Karpas-422 (cell line): Measurements from ENCODE around the gene DET1. TPM values are rescaled to one million over a fixed set of nuclear protein-coding genes. Genes with fewer than 3 reads are reported as not detected.
"Not testable (repeated sequence)": the region's sequence is repeated elsewhere in the genome, so short reads cannot be mapped to it uniquely, and the experiment has no call there.

Experiments used
- DNase-seq: peaks from one replicate; pipeline ENCODE4 v3.0.0-alpha.2; 2015
- H2AFZ ChIP-seq: fragments of 200-600 bp; sonication (generic); 2 replicates; pipeline ENCODE4 v1.6.1; 2014; ENCODE audit warnings: antibody characterized with exemption, low read length, mixed read lengths
- H3K27ac ChIP-seq: fragments of 200-600 bp; sonication (generic); 2 replicates; pipeline ENCODE4 v1.5.1; 2014; ENCODE audit warnings: mild to moderate bottlenecking, low read length, moderate library complexity
- H3K27me3 ChIP-seq: fragments of 200-600 bp; sonication (generic); 2 replicates; pipeline ENCODE4 v1.6.1; 2014; ENCODE audit warnings: low read length, mixed read lengths
- H3K36me3 ChIP-seq: fragments of 200-600 bp; sonication (generic); 2 replicates; pipeline ENCODE4 v1.6.1; 2014; ENCODE audit warnings: low read length, mixed read lengths; ENCODE audit not compliant: insufficient read depth
- H3K4me1 ChIP-seq: fragments of 200-600 bp; sonication (generic); 2 replicates; pipeline ENCODE4 v1.6.1; 2014; ENCODE audit warnings: mild to moderate bottlenecking, low read length, mixed read lengths
- H3K4me2 ChIP-seq: fragments of 200-600 bp; sonication (generic); 2 replicates; pipeline ENCODE4 v1.6.1; 2014; ENCODE audit warnings: low read length, low read depth, mild to moderate bottlenecking; ENCODE audit not compliant: poor library complexity, severe bottlenecking
- H3K4me3 ChIP-seq: fragments of 200-600 bp; sonication (generic); 2 replicates; pipeline ENCODE4 v1.5.1; 2014; ENCODE audit warnings: mild to moderate bottlenecking, antibody characterized with exemption, low read length, mixed read lengths
- H3K79me2 ChIP-seq: fragments of 200-600 bp; sonication (generic); 2 replicates; pipeline ENCODE4 v1.6.1; 2014; ENCODE audit warnings: mild to moderate bottlenecking, low read length, mixed read lengths
- H3K9ac ChIP-seq: fragments of 200-600 bp; sonication (generic); 2 replicates; pipeline ENCODE4 v1.6.0; 2014; ENCODE audit warnings: low read length
- H3K9me2 ChIP-seq: fragments of 200-600 bp; sonication (generic), shearing (Covaris generic); replicated peaks from 2 replicates; pipeline ENCODE4 v1.6.0; 2014; ENCODE audit warnings: mild to moderate bottlenecking, low read length, moderate library complexity; ENCODE audit not compliant: insufficient read depth
- H3K9me3 ChIP-seq: fragments of 300-700, 200-600 bp; sonication (generic); 2 replicates; pipeline ENCODE4 v1.6.1; 2014; ENCODE audit warnings: low read length, mixed read lengths
- H4K20me1 ChIP-seq: fragments of 200-600 bp; sonication (generic); 2 replicates; pipeline ENCODE4 v1.6.1; 2014; ENCODE audit warnings: mild to moderate bottlenecking, antibody characterized with exemption, low read length, low read depth; ENCODE audit not compliant: insufficient read depth
- total RNA-seq: library from RNA; depleted of rRNA; stranded (reverse); fragments of >200 nt; shearing (Covaris generic); gene quantifications from 2 replicates; pipeline ENCODE4 v1.2.3, GENCODE V29; 2014; ENCODE audit warnings: low replicate concordance

Gene DET1
- total RNA-seq, 1 experiment from 2014 or later, result 14.4 TPM

- H3K79me2 ChIP-seq, H3K9me2 ChIP-seq, H3K9me3 ChIP-seq, H4K20me1 ChIP-seq, H3K27me3 ChIP-seq, H3K36me3 ChIP-seq, DNase-seq: not testable (repeated sequence)
- 0 out of 2 replicates have a peak overlapping the region, but pooled peaks have one; percentile 30 for H2AFZ ChIP-seq
- peak overlapping the region; percentile 60 for H3K27ac ChIP-seq
- H3K4me1 ChIP-seq, result peaks cover 13% of the 10 kb centered on the region
- H3K4me2 ChIP-seq, result peak overlapping the region; percentile 80
- peak overlapping the region; percentile 79 for H3K9ac ChIP-seq
- H3K4me3 ChIP-seq, result peak overlapping the region; percentile 78
Observed at GRCh38 chr15:88545578-88546247, 768 bp downstream of the DET1 start.

- H3K9me2 ChIP-seq, result no peaks in the 10 kb centered on the region
- H3K4me2 ChIP-seq, result no peak overlapping the region
- no peak overlapping the region for H3K27ac ChIP-seq
- H4K20me1 ChIP-seq, result no peaks in the 10 kb centered on the region
- H3K79me2 ChIP-seq, result peaks cover 7% of the 10 kb centered on the region; the same call in 1 of the 2 replicates
- H3K4me1 ChIP-seq, result peaks cover 13% of the 10 kb centered on the region
- H3K36me3 ChIP-seq, result no peaks in the 10 kb centered on the region
- no peaks in the 10 kb centered on the region for H3K27me3 ChIP-seq
- H3K4me3 ChIP-seq, result no peak overlapping the region
- H3K9me3 ChIP-seq, result no peaks in the 10 kb centered on the region
- no peak overlapping the region for H3K9ac ChIP-seq
- DNase-seq, result no peak
- H2AFZ ChIP-seq, result no peak overlapping the region
Observed at GRCh38 chr15:88543065-88543776, 3.3 kb downstream of the DET1 start.

DNA sequence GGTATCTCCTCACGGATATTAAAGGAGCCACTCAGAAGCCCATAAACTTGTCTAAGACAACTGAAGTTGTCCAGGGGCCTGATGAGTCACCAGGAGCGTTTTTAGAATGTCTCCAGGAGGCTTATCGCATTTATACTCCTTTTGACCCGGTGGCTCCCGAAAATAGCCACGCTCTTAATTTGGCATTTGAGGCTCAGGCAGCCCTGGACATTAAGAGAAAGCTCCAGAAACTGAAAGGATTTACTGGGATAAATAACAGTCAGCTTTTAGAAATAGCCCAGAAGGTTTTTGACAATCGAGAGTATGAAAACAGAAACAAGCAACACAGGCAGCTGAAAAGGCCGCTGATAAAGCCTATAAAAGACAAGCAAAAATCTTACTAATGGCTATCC is 4.1 kb downstream of the DET1 start:
- no peak overlapping the region for H3K4me3 ChIP-seq
- H3K9me3 ChIP-seq, result no peaks in the 10 kb centered on the region
- DNase-seq, result no peak
- H3K4me1 ChIP-seq, result peaks cover 13% of the 10 kb centered on the region
- H3K79me2 ChIP-seq, result peaks cover 7% of the 10 kb centered on the region; the same call in 1 of the 2 replicates
- H3K36me3 ChIP-seq, result no peaks in the 10 kb centered on the region
- no peak overlapping the region for H3K4me2 ChIP-seq
- no peak overlapping the region for H3K27ac ChIP-seq
- H3K9ac ChIP-seq, result no peak overlapping the region
- no peaks in the 10 kb centered on the region for H3K27me3 ChIP-seq
- H4K20me1 ChIP-seq, result no peaks in the 10 kb centered on the region
- H2AFZ ChIP-seq, result no peak overlapping the region
- H3K9me2 ChIP-seq, result no peaks in the 10 kb centered on the region

DNA sequence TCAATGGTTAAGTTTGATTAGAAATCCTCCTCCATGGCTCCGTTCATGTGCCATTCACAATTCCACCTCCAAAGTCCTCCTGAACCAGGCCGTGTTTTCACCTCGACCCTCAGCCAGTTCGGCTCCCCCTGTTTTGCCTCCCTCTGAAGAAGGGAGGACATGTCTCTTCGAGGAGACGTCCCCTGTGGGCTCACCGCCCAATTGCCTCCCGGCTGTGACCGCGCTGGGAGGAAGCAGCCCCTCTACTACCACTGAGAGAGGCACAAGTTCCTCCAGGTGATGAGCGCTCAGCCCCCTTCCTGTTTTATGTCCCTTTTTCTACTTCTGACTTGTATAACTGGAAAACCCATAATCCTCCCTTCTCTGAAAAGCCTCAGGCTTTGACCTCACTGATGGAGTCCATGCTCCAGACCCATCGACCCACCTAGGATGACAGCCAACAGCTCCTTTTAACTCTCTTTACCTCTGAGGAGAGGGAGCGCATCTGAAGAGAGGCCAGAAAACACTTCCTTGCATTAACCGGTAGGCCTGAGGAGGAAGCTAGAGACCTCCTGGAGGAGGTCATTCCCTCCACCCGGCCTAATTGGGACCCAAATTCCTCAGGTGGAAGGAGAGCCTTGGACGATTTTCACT is 4.7 kb downstream of the DET1 start:
- H3K27ac ChIP-seq, result no peak overlapping the region
- peaks cover 10% of the 10 kb centered on the region for H3K4me1 ChIP-seq
- H3K9me3 ChIP-seq, result no peaks in the 10 kb centered on the region
- DNase-seq, result no peak
- H4K20me1 ChIP-seq, result no peaks in the 10 kb centered on the region
- H3K9me2 ChIP-seq, result no peaks in the 10 kb centered on the region
- H3K4me2 ChIP-seq, result no peak overlapping the region
- H3K27me3 ChIP-seq, result no peaks in the 10 kb centered on the region
- H3K79me2 ChIP-seq, result peaks cover 7% of the 10 kb centered on the region; the same call in 1 of the 2 replicates
- H3K36me3 ChIP-seq, result no peaks in the 10 kb centered on the region
- no peak overlapping the region for H2AFZ ChIP-seq
- H3K4me3 ChIP-seq, result no peak overlapping the region
- H3K9ac ChIP-seq, result no peak overlapping the region

GRCh38 chr15:88541111-88541510 is 5.4 kb downstream of the DET1 start:
- H3K4me2 ChIP-seq, H2AFZ ChIP-seq, H3K9me3 ChIP-seq, H3K4me3 ChIP-seq, H4K20me1 ChIP-seq, H3K27me3 ChIP-seq, H3K79me2 ChIP-seq, DNase-seq, H3K9me2 ChIP-seq, H3K4me1 ChIP-seq, H3K36me3 ChIP-seq, H3K27ac ChIP-seq, H3K9ac ChIP-seq: not testable (repeated sequence)

GRCh38 chr15:88540350-88540749 is 6.1 kb downstream of the DET1 start:
- H3K4me3 ChIP-seq, H3K9ac ChIP-seq, H3K9me3 ChIP-seq, H3K27ac ChIP-seq, H2AFZ ChIP-seq, H4K20me1 ChIP-seq, H3K4me2 ChIP-seq, H3K9me2 ChIP-seq, H3K36me3 ChIP-seq, H3K79me2 ChIP-seq, H3K4me1 ChIP-seq, DNase-seq, H3K27me3 ChIP-seq: not testable (repeated sequence)

GRCh38 chr15:88539441-88539840 is 7.0 kb downstream of the DET1 start:
- no peaks in the 10 kb centered on the region for H3K36me3 ChIP-seq
- no peak overlapping the region for H2AFZ ChIP-seq
- DNase-seq, result no peak

GRCh38 chr15:88538972-88539371 is 7.5 kb downstream of the DET1 start:
- Histone ChIP-seq H3K9me2 (no peaks in the 10 kb centered on the region), H3K36me3 (no peaks in the 10 kb centered on the region), H3K4me2 (no peak overlapping the region), H3K4me3 (no peak overlapping the region), H3K9ac (no peak overlapping the region), H4K20me1 (no peaks in the 10 kb centered on the region), H3K4me1 (no peaks in the 10 kb centered on the region), H3K27me3 (no peaks in the 10 kb centered on the region), H3K9me3 (no peaks in the 10 kb centered on the region), H2AFZ (no peak overlapping the region), H3K79me2 (no peaks in the 10 kb centered on the region), H3K27ac (no peak overlapping the region)
- DNase-seq, result no peak

More at GRCh38 chr15:88539441-88539840, 7.0 kb downstream of the DET1 start:
- Histone ChIP-seq H3K9me2 (no peaks in the 10 kb centered on the region), H3K9ac (no peak overlapping the region), H3K9me3 (no peaks in the 10 kb centered on the region), H3K79me2 (no peaks in the 10 kb centered on the region), H3K27ac (no peak overlapping the region), H3K4me3 (no peak overlapping the region), H3K4me1 (no peaks in the 10 kb centered on the region), H4K20me1 (no peaks in the 10 kb centered on the region), H3K4me2 (no peak overlapping the region), H3K27me3 (no peaks in the 10 kb centered on the region)
